HCT116 (cell line): ENCODE results near the gene KRT2. TPM values are rescaled to one million over a fixed set of nuclear protein-coding genes. Genes with fewer than 3 reads are reported as not detected.

ENCODE experiments used
- ATAC-seq: fragments of 200-7000 bp; cut with Tn5 transposase; 2 replicates; pipeline ENCODE4 v1.9.1; 2020; ENCODE audit warnings: mild to moderate bottlenecking, moderate library complexity
- BruUV-seq: library from RNA; stranded (reverse); fragments of 400-500 nt; replicated peaks from 2 replicates; lab custom pipeline; 2021; lab: Mats Ljungman, UMichigan
- CTCF ChIA-PET: fragments of 300-600 bp; sonication (Branson Sonifier 250); formaldehyde crosslinking; loops from one replicate; lab custom pipeline; 2021; ENCODE audit warnings: antibody characterized with exemption; lab: Charles Lee
- POLR2A ChIA-PET: fragments of 300-600, 350-600 bp; sonication (Branson Sonifier 250); formaldehyde crosslinking; loops from one replicate; lab custom pipeline; 2021; ENCODE audit warnings: antibody characterized with exemption; lab: Charles Lee
- RAD21 ChIA-PET, 2 experiments: fragments of 300-600 bp; sonication (Branson Sonifier 250); formaldehyde crosslinking; loops; one replicate each; lab custom pipeline; 2023; ENCODE audit warnings: low total read pairs in 2 of 2; ENCODE audit not compliant: uncharacterized antibody in 2 of 2, unreplicated experiment in 2 of 2, low non-redundant PET in 1 of 2; lab: Charles Lee
- DNase-seq: peaks from one replicate; pipeline ENCODE4 v3.0.0-alpha.2; 2010; ENCODE audit warnings: low read depth, low spot score
- H2AFZ ChIP-seq: fragments of 200-600 bp; shearing (Covaris generic), sonication (generic); 2 replicates; pipeline ENCODE4 v1.6.1; 2017; ENCODE audit warnings: low read depth, mixed run types, mixed read lengths, antibody characterized with exemption, low read length; ENCODE audit not compliant: poor library complexity, severe bottlenecking
- H3K27ac ChIP-seq: 2 replicates; pipeline ENCODE4 v1.5.1; 2012; ENCODE audit warnings: low read depth, low read length
- H3K27me3 ChIP-seq: fragments of 200-600 bp; sonication (generic); 2 replicates; pipeline ENCODE4 v1.6.1; 2016; ENCODE audit warnings: mixed run types, low read length, mixed read lengths; ENCODE audit not compliant: insufficient read depth
- H3K36me3 ChIP-seq, 2 experiments: fragments of 200-500 bp in 1 of 2; fragments of 200-600 bp in 1 of 2; sonication (Bioruptor generic) in 1 of 2; sonication (generic) in 1 of 2; 2 replicates each; pipeline versions ENCODE4 v1.5.1 to v1.6.1; 2014 to 2016; ENCODE audit warnings: low read length in 2 of 2, inconsistent platforms in 1 of 2, mixed read lengths in 1 of 2, mixed run types in 1 of 2; ENCODE audit not compliant: insufficient read depth in 2 of 2, control insufficient read depth in 1 of 2
- H3K4me1 ChIP-seq, 2 experiments: fragments of 200-600 bp in 1 of 2; sonication (generic) in 1 of 2; 2 replicates each; pipeline versions ENCODE4 v1.5.1 to v1.6.1; 2012 to 2017; ENCODE audit warnings: low read length in 2 of 2, inconsistent platforms in 1 of 2, mild to moderate bottlenecking in 1 of 2, mixed read lengths in 1 of 2, mixed run types in 1 of 2, moderate library complexity in 1 of 2; ENCODE audit not compliant: insufficient read depth in 2 of 2, control insufficient read depth in 1 of 2
- H3K4me2 ChIP-seq: fragments of 200-600 bp; sonication (generic); 2 replicates; pipeline ENCODE4 v1.6.1; 2017; ENCODE audit warnings: mixed run types, low read length, mixed read lengths
- H3K4me3 ChIP-seq, 2 experiments: fragments of 200-600 bp in 1 of 2; sonication (generic) in 1 of 2; replicated peaks in 1 of 2; 2 replicates each; pipeline ENCODE4 v1.5.1; 2011 to 2016; ENCODE audit warnings: low read length in 2 of 2, control low read depth in 1 of 2, low read depth in 1 of 2, mild to moderate bottlenecking in 1 of 2, mixed read lengths in 1 of 2, mixed run types in 1 of 2
- H3K79me2 ChIP-seq: fragments of 200-600 bp; sonication (generic); 2 replicates; pipeline ENCODE4 v1.6.1; 2017; ENCODE audit warnings: mild to moderate bottlenecking, mixed run types, low read length, moderate library complexity, mixed read lengths; ENCODE audit not compliant: insufficient read depth
- H3K9ac ChIP-seq: fragments of 200-600 bp; sonication (generic); 2 replicates; pipeline ENCODE4 v1.6.1; 2016; ENCODE audit warnings: low read length, mixed read lengths
- H3K9me2 ChIP-seq: fragments of 200-600 bp; sonication (generic), shearing (Covaris generic); 2 replicates; pipeline ENCODE4 v1.6.1; 2017; ENCODE audit warnings: mixed run types, mild to moderate bottlenecking, moderate library complexity; ENCODE audit not compliant: insufficient read depth
- H3K9me3 ChIP-seq, 2 experiments: fragments of 200-500 bp in 1 of 2; fragments of 200-600 bp in 1 of 2; sonication (Bioruptor generic) in 1 of 2; sonication (generic) in 1 of 2; 2 replicates each; pipeline ENCODE4 v1.6.1; 2014 to 2017; ENCODE audit warnings: low read length in 2 of 2, mixed read lengths in 2 of 2, inconsistent platforms in 1 of 2, low read depth in 1 of 2, mild to moderate bottlenecking in 1 of 2, mixed run types in 1 of 2, moderate library complexity in 1 of 2; ENCODE audit not compliant: control insufficient read depth in 1 of 2, insufficient read depth in 1 of 2
- H4K20me1 ChIP-seq: fragments of 200-600 bp; sonication (generic), shearing (Covaris generic); 2 replicates; pipeline ENCODE4 v1.6.1; 2017; ENCODE audit warnings: mixed run types, mild to moderate bottlenecking, moderate library complexity; ENCODE audit not compliant: insufficient read depth
- ATF3 ChIP-seq: IDR thresholded peaks from 2 replicates; pipeline ENCODE4 v1.6.1; 2012
- CEBPB ChIP-seq: IDR thresholded peaks from 2 replicates; pipeline ENCODE4 v1.6.1; 2012; ENCODE audit warnings: low read depth
- EGR1 ChIP-seq: IDR thresholded peaks from 2 replicates; pipeline ENCODE4 v1.6.1; 2012; ENCODE audit warnings: low read depth
- ELF1 ChIP-seq: IDR thresholded peaks from 2 replicates; pipeline ENCODE4 v1.6.1; 2012; ENCODE audit warnings: low read depth, borderline replicate concordance
- EZH2 ChIP-seq: fragments of 200-600 bp; sonication (generic); IDR thresholded peaks from 2 replicates; pipeline ENCODE4 v1.6.1; 2017; ENCODE audit warnings: antibody characterized with exemption, mixed run types
- FOSL1 ChIP-seq: IDR thresholded peaks from 2 replicates; pipeline ENCODE4 v1.6.1; 2012; ENCODE audit warnings: low read depth
- REST ChIP-seq: IDR thresholded peaks from 2 replicates; pipeline ENCODE4 v1.6.1; 2012; ENCODE audit warnings: low read depth
- SIN3A ChIP-seq: IDR thresholded peaks from 2 replicates; pipeline ENCODE4 v1.6.1; 2012; ENCODE audit warnings: low read depth
- SP1 ChIP-seq: IDR thresholded peaks from 2 replicates; pipeline ENCODE4 v1.6.1; 2012; ENCODE audit warnings: low read depth
- SRF ChIP-seq: IDR thresholded peaks from 2 replicates; pipeline ENCODE4 v1.6.1; 2012; ENCODE audit warnings: low read depth
- YY1 ChIP-seq: IDR thresholded peaks from 2 replicates; pipeline ENCODE4 v1.6.1; 2011; ENCODE audit warnings: low read length, low read depth, moderate library complexity, mild to moderate bottlenecking; ENCODE audit not compliant: insufficient replicate concordance; ENCODE audit errors: extremely low read depth
- ZFX ChIP-seq: fragments of 450-650 bp; IDR thresholded peaks from 2 replicates; pipeline ENCODE4 v1.6.1; 2017
- ZNF274 ChIP-seq: fragments of 200-500 bp; sonication (Bioruptor generic); IDR thresholded peaks from 2 replicates; pipeline ENCODE4 v1.6.1; 2014; ENCODE audit warnings: mild to moderate bottlenecking, low read depth, low read length, inconsistent platforms
- intact Hi-C: fragments of 100-400 bp; cut with micrococcal nuclease; formaldehyde crosslinking; loops from 2 replicates; pipeline ENCODE4 v1.10.0; 2022
- total RNA-seq: library from RNA; stranded (reverse); gene quantifications from one replicate; pipeline ENCODE4 v1.2.1, GENCODE V29; 2021; ENCODE audit not compliant: unreplicated experiment
- TF ChIP-seq, protein P1 (sequence below): IDR thresholded peaks from 2 replicates; pipeline ENCODE4 v1.6.1; 2012

Gene KRT2
- total RNA-seq, 1 experiment from 2014 or later, result not detected

GRCh38 chr12:52699960-52700359, 47.9 kb upstream of the KRT2 start (continued):
- TF ChIP-seq YY1, result no peak
- TF ChIP-seq, protein P1, sequence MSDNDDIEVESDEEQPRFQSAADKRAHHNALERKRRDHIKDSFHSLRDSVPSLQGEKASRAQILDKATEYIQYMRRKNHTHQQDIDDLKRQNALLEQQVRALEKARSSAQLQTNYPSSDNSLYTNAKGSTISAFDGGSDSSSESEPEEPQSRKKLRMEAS, result no peak
- no peak for TF ChIP-seq SRF
- TF ChIP-seq CEBPB, result no peak
- no peak for TF ChIP-seq SP1

DNA sequence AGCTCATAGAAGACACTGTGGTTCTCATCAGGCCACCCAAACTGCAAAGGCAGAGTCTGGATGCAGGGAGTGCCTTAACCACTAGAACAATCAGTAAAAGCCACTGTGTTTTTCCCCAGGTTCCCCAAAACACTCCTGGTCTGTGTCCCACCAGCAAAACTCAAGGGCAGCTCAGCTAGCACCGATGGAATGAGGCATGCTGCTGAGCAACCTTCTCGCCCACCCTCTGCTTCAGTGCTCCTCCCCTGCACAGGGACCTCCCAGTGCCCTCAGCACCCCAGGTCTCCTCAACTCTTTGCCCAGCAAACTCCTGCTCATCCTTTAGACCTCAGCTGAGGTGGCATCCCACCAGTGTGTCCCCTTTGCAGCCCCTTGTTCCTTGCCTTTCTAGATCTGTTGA, 47.4 kb upstream of the KRT2 start:
- intact Hi-C loops, result no loop called here
- H3K27me3 ChIP-seq, result peaks cover 12% of the 10 kb centered on the region; the same call in 1 of the 2 replicates
- POLR2A ChIA-PET, result no interaction called here
- H3K4me2 ChIP-seq, result no peak overlapping the region
- no peak overlapping the region for H3K9ac ChIP-seq
- ATAC-seq (no peak), DNase-seq (no peak)
- no peaks in the 10 kb centered on the region for H3K9me2 ChIP-seq
- H3K79me2 ChIP-seq, result no peaks in the 10 kb centered on the region
- BruUV-seq, result no TSS peak
- H3K9me3 ChIP-seq, result no peaks in the 10 kb centered on the region
- no peak overlapping the region for H2AFZ ChIP-seq
- RAD21 ChIA-PET, result no interaction called here
- TF ChIP-seq EZH2, result no peak
- no peak for TF ChIP-seq EGR1
- no peak for TF ChIP-seq FOSL1
- TF ChIP-seq, protein P1, result no peak
- no peak for TF ChIP-seq REST
- TF ChIP-seq ZNF274, result no peak
- TF ChIP-seq SIN3A, result no peak
- no peak for TF ChIP-seq ELF1
- no peak for TF ChIP-seq ATF3
- no peak for TF ChIP-seq ZFX
- TF ChIP-seq, all 23 proteins: peak for 0
- CTCF ChIA-PET, result interaction anchor here (1.2 kb wide), 1 partner anchor 304 kb away, joined by 4 read pairs; no protein-coding TSS in a partner anchor
- no peak overlapping the region for H3K4me3 ChIP-seq
- H3K36me3 ChIP-seq, result no peaks in the 10 kb centered on the region
- H3K4me1 ChIP-seq, result no peaks in the 10 kb centered on the region
- H3K27ac ChIP-seq, result no peak overlapping the region
- no peaks in the 10 kb centered on the region for H4K20me1 ChIP-seq
